Measurements from ENCODE around the gene ALAS1. TPM values are rescaled to one million over a fixed set of nuclear protein-coding genes. Genes with fewer than 3 reads are reported as not detected.

ALAS1 gene
- total and polyA plus RNA-seq, 9 of the 15 experiments (the other 6 are each of a cell fraction or from before 2014, with no cell fraction given), result 21.4 to 49.5 (median 34.4) TPM

GRCh38 chr3:52202384-52203077 lies 4.6 kb downstream of the ALAS1 start:
- no peak overlapping the region for H3K4me2 ChIP-seq (ENCODE audit: insufficient read depth, low read length)
- H3K9ac ChIP-seq (ENCODE audit: insufficient read depth in 1 of 2, low read depth in 2 of 2, low read length in 2 of 2), result 0 out of 4 replicates have a peak overlapping the region, but pooled peaks of 1 of the 2 experiments have one; percentile 20
- no peak for ATAC-seq
- in situ Hi-C loops (cut with MboI), result no loop called here
- no peaks in the 10 kb centered on the region for H3K9me3 ChIP-seq (replicated peaks; ENCODE audit: control insufficient read depth, insufficient read depth, low read depth, low read length)
- H3K36me3 ChIP-seq (ENCODE audit: control insufficient read depth, insufficient read depth, low read length), result peaks cover 80% of the 10 kb centered on the region
- TF ChIP-seq HMG20B (CRISPR knock-in tag; IDR thresholded peaks at IDR 0.05) (no peak), CEBPB (tag; IDR thresholded peaks at IDR 0.05) (peak; percentile 29; the same call in 1 of the 2 replicates), HDAC6 (IDR thresholded peaks at IDR 0.05; ENCODE audit: low read depth, low read length) (no peak)
- FAIRE-seq, result no peak
- no TSS peak for BruUV-seq (replicated peaks)
- CTCF ChIA-PET (ENCODE audit: low intra/inter-chr PET ratio), result no interaction called here
- no peak overlapping the region for H2AFZ ChIP-seq (ENCODE audit: low read depth, low read length)
- POLR2A ChIA-PET, result interaction anchor here (0.5 kb wide), 1 partner anchor 11 kb away, joined by 3 read pairs; no protein-coding TSS in a partner anchor
- no peaks in the 10 kb centered on the region for H3K27me3 ChIP-seq (ENCODE audit: control insufficient read depth in 2 of 2, insufficient read depth in 2 of 2, low read length in 2 of 2)
- H3K4me3 ChIP-seq, result no peak overlapping the region
- H4K20me1 ChIP-seq (replicated peaks; ENCODE audit: control insufficient read depth, insufficient read depth, low read length), result no peaks in the 10 kb centered on the region
- DNase-seq (ENCODE audit: extremely low read depth in 1 of 4, low spot score in 3 of 4), result no peak
- peaks cover 16% of the 10 kb centered on the region for H3K79me2 ChIP-seq (ENCODE audit: control insufficient read depth, insufficient read depth, low read length)
- 98% methylated on average over 4 of the region's 4 CpGs for WGBS (ENCODE audit: insufficient coverage, low coverage, missing lambda C conversion rate)
- peaks cover 9 to 12% of the 10 kb centered on the region in 2 experiments; a peak in 4 of 5 replicates for H3K4me1 ChIP-seq (replicated peaks in 1 of 2; ENCODE audit: control insufficient read depth in 2 of 2, insufficient read depth in 2 of 2, low read length in 2 of 2)
- no peak overlapping the region for H3K27ac ChIP-seq (ENCODE audit: extremely low read depth, low read depth, low read length)
- H3K9me1 ChIP-seq (ENCODE audit: control insufficient read depth, insufficient read depth, low read length), result no peaks in the 10 kb centered on the region
- intact Hi-C loops (cut with micrococcal nuclease), result no loop called here

GRCh38 chr3:52203701-52204100 lies 5.7 kb downstream of the ALAS1 start:
- Histone ChIP-seq H3K9ac (ENCODE audit: insufficient read depth in 1 of 2, low read depth in 2 of 2, low read length in 2 of 2) (no peak overlapping the region), H3K9me3 (replicated peaks; ENCODE audit: control insufficient read depth, insufficient read depth, low read depth, low read length) (no peaks in the 10 kb centered on the region), H3K9me1 (ENCODE audit: control insufficient read depth, insufficient read depth, low read length) (no peaks in the 10 kb centered on the region), H3K36me3 (ENCODE audit: control insufficient read depth, insufficient read depth, low read length) (peaks cover 92% of the 10 kb centered on the region), H2AFZ (ENCODE audit: low read depth, low read length) (no peak overlapping the region), H3K4me2 (ENCODE audit: insufficient read depth, low read length) (no peak overlapping the region), H3K4me1 (replicated peaks in 1 of 2; ENCODE audit: control insufficient read depth in 2 of 2, insufficient read depth in 2 of 2, low read length in 2 of 2) (peaks cover 5 to 7% of the 10 kb centered on the region in 2 experiments; a peak in 3 of 5 replicates), H3K27me3 (ENCODE audit: control insufficient read depth in 2 of 2, insufficient read depth in 2 of 2, low read length in 2 of 2) (no peaks in the 10 kb centered on the region), H3K4me3 (no peak overlapping the region), H4K20me1 (replicated peaks; ENCODE audit: control insufficient read depth, insufficient read depth, low read length) (no peaks in the 10 kb centered on the region), H3K27ac (ENCODE audit: extremely low read depth, low read depth, low read length) (no peak overlapping the region), H3K79me2 (ENCODE audit: control insufficient read depth, insufficient read depth, low read length) (peaks cover 8% of the 10 kb centered on the region)
- BruUV-seq (replicated peaks), result no TSS peak
- TF ChIP-seq SMAD3 (CRISPR knock-in tag; conservative IDR thresholded peaks at IDR 0.05) (no peak), NFIC (IDR thresholded peaks at IDR 0.05) (no peak), ZNF324 (CRISPR knock-in tag; IDR thresholded peaks at IDR 0.05) (no peak)
- CTCF ChIA-PET (ENCODE audit: low intra/inter-chr PET ratio), result interaction anchor here (0.6 kb wide), 1 partner anchor 14 kb away, joined by 3 read pairs; no protein-coding TSS in a partner anchor
- DNase-seq (ENCODE audit: extremely low read depth in 1 of 4, low spot score in 3 of 4) (no peak), FAIRE-seq (no peak), ATAC-seq (no peak)
- WGBS (ENCODE audit: insufficient coverage, low coverage, missing lambda C conversion rate), result 83% methylated on average over 1 of the region's 1 CpG
- in situ Hi-C loops (cut with MboI) (no loop called here), intact Hi-C loops (cut with micrococcal nuclease) (no loop called here)
- POLR2A ChIA-PET, result interaction anchor here (0.6 to 0.9 kb wide), 2 partner anchors 49 to 62 kb away, joined by 3 read pairs; no protein-coding TSS in a partner anchor

Data from K562 (cell line).